ENCODE results near the gene CHRNE.
A peak's percentile ranks its signal among the peaks of the same experiment; 100 is the strongest.
"Not testable (repeated sequence)": the region's sequence is repeated elsewhere in the genome, so short reads cannot be mapped to it uniquely, and the experiment has no call there.

The CHRNE gene

DNA sequence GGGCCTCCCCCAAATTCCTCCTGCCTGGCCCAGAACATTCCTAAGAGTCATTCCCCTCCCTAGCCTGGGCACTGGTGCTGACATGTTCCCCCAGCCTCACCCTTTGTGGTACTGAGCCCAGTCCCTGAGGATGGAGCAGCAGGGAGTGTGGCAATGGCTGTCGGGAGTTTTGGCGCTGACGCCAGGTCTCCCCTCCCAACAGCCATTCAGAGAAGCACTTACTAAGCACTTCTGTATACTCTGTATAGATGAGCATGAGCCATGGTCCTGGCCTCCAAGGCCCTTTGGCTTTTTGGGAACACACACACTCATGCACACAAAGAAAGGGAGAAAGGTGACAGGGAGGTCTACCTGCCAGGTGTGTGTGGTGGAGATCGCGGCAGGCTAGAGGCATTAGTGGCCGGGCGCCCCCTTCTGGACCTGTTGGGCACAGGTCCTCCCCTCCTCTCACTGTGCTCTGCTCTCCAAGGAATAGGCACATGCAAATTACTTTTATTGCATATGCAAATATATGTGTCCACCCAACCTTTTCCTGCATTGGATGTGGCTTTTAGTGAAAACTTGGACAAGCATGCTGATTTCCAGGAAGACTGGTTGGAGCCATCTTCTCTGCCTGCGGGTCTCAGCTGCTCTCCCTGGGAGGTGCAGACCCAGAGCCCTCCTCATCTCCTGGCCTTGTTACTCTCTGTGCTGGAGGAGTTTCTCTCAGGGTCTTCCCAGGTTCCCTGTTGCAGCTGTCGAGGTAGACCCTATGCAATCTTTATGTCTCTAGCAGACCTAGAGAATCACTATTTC is 20.9 kb downstream of the CHRNE start:
- DNase-seq: no peak

DNA sequence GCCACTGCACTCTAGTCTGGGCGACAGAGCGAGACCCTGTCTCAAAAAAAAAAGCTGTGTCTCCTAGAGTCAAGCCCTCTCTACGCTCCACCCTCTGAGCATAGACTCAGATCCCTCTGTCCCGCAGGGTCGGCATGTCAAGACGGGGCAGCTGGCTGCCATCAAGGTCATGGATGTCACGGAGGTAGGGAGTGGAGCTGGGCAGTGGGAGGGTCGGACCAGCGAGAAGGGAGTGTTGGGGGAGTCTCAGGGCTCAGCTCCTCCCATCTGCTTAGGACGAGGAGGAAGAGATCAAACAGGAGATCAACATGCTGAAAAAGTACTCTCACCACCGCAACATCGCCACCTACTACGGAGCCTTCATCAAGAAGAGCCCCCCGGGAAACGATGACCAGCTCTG is 22.0 kb downstream of the CHRNE start:
- DNase-seq: no peak

- no peak for DNase-seq
Observed at GRCh38 chr17:4879601-4880000, 23.3 kb downstream of the CHRNE start.

DNA sequence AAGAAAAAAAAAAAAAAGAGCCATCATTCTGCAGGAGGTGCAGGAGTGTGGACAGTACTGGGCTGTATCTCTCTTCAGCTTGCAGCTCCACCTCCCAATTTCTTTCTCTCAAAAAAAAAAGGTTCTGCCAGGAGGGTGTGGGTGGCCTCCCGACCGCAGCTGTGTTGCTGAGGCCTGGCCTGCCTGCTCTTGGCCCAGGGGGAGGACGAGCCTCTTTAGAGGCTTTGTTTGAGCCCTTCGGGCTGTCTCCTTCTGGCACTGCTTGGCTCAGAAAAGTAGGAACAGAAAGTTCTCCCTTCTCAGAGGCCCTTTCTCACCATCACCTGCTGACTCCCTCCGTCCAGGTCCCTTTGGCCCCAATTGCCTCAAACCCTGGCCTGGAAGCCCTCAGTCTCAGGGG is 25.8 kb downstream of the CHRNE start:
- DNase-seq: no peak

- DNase-seq: no peak
Observed at GRCh38 chr17:4872786-4873185, 30.1 kb downstream of the CHRNE start.

DNA sequence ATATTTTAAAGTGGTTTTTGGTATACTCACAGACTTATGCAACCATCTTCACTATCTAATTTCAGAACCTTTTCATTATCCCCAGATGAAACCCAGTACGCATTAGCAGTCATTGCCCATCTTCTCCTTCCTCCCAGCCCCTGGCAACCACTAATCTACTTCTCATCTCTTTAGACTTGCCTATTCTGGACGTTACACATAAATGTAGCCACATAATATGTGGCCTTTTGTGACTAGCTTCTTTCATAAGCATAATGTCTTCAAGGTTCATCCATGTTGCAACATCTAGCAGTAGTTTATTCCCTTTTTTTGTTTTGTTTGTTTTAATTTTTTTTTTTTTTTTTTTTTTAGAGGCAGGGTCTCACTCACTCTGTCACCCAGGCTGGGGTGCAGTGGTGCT is 32.0 kb downstream of the CHRNE start:
- no peak for DNase-seq

DNA sequence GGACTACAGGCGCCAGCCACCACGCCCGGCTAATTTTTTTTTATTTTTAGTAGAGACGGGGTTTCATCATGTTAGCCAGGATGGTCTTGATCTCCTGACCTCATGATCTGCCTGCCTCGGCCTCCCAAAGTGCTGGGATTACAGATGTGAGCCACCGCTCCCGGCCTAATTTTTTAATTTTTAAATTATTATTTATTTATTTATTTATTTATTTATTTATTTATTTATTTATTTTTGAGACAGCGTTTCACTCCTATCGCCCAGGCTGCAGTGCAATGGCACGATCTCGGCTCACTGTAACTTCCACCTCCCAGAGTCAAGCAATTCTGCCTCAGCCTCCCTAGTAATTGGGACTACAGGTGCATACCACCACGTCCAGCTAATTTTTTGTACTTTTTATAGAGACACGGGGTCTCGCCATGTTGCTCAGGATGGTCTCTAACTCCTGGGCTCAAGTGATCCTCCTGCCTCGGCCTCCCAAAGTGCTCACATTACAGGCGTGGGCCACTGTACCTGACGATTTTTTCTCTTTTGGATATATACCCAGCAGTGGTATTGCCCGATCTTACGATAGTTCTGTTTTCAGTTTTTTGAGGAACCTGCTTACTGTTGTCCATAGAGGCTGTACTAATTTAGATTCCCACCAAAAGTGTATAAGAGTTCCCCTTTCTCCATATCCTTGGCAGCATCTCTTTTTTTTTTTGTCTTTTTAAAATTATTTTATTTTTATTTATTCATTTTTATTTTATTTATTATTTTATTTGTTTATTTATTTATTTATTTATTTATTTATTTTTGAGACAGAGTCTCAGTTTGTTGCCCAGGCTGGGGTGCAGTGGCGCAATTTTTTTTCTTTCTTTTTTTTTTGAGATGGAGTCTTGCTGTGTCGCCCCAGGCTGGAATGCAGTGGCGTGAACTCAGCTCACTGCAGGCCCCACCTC is 33.6 kb downstream of the CHRNE start:
- DNase-seq: not testable (repeated sequence)

DNA sequence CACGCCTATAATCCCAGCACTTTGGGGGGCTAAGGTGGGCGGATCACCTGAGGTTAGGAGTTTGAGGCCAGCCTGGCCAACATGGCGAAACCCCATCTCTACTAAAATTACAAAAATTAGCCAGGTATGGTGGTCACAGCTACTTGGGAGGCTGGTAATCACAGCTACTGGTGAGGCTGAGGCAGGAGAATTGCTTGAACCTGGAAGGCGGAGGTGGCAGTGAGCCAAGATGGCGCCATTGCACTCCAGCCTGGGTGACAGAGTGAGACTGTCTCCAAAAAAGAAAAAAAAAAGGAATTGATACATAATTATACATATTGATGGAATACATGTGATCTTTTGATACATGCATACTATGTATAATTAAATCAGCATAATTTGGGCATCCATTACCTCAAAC is 35.4 kb downstream of the CHRNE start:
- DNase-seq: not testable (repeated sequence)

GRCh38 chr17:4863321-4863720 is 39.6 kb downstream of the CHRNE start:
- no peak for DNase-seq

DNA sequence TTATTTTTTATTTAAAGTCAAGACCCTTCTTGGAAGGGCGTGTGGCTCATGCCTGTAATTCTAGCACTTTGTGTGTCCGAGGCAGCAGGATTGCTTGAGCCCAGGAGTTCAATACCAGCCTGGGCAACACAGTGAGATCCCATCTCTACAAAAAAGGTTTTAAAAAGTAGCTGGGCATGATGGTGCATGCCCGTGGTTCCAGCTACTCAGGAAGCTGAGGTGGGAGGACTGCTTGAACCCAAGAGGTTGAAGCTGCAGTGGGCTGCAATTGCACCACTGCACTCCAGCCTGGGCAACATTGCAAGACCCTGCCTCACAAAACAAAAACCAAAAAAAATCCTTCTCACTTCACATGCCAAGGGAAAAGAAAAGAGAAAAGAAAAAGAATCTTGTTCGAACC is 40.2 kb downstream of the CHRNE start:
- DNase-seq: no peak

DNA sequence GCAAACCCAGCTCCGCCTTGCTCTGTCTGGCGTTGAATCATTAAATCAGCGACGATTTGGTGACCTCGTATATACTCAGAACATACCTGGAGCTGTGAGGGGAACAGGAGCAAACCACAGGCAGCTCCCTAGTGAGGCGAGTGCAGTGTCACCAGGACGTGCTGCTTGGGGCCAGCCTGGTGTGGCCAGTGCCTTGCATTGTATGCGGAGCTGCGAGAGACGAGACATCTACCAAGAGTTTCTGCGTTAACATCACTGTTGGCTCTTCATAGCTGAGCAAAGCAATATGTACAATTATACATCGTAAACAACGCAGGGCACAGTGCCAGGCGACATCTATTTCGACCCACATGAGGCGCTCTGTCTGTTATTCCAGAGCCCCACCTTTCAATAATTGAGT is 41.8 kb downstream of the CHRNE start:
- DNase-seq: no peak

GRCh38 chr17:4860651-4861050 is 42.2 kb downstream of the CHRNE start:
- DNase-seq: no peak

DNA sequence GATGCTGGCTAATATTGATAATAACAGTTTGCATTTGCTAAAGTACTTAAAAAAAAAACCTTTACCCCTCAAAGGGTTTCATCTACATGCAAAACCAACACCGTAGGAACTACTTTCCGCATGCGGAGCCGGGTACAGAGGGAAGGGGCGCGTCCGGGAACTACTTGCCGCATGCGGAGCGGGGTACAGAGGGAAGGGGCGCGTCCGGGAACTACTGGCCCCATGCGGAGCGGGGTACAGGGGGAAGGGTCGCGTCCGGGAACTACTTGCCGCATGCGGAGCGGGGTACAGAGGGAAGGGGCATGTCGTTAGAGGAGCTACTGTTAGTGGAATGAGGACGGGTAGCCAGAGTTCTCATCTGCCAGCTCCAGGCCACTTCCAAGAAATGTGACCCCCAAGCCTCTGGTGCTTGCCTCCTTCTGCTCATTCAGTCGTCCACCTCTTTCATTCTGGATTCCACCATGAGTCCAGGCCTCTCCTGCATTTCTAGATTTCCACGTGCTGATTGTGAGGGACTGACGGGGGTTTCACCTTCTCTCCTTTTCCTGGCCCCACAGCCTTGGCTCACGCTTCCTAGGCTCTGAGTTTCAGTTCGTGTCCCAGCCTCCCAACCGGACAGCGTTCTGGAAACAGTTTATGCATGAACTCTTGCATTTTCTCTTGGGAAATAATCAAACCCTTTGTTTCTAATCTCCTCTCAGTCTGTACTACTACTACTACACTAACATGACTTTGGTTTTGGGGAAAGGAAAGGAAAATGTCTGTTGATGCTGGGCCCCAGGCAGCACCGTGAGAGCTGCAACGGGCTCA is 42.9 kb downstream of the CHRNE start:
- DNase-seq: no peak

- no peak for DNase-seq
Observed at GRCh38 chr17:4858882-4859260, 44.0 kb downstream of the CHRNE start.

- DNase-seq: no peak
Observed at GRCh38 chr17:4858068-4858881, 44.6 kb downstream of the CHRNE start.

- DNase-seq: not testable (repeated sequence)
Observed at GRCh38 chr17:4857347-4857746, 45.6 kb downstream of the CHRNE start.

DNA sequence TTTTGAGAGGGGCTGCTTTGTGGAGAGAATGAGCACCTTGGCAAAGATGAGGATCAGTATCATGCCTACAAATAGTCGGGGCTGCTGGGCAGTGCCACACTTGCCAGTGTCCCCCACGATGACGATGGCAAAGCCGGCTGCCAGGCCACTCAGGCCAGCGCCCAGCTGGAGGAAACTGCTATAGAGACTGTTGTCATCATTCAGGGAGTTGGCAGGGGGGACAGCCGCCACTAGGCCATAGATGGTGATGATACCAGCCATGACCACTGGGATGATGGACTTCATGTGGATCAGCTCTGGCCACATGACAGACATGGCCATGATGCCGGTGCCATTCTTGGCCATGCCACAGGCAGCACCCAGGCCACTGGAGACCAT is 46.0 kb downstream of the CHRNE start:
- no peak for DNase-seq

- no peak for DNase-seq
Observed at GRCh38 chr17:4856271-4856936, 46.5 kb downstream of the CHRNE start.

DNA sequence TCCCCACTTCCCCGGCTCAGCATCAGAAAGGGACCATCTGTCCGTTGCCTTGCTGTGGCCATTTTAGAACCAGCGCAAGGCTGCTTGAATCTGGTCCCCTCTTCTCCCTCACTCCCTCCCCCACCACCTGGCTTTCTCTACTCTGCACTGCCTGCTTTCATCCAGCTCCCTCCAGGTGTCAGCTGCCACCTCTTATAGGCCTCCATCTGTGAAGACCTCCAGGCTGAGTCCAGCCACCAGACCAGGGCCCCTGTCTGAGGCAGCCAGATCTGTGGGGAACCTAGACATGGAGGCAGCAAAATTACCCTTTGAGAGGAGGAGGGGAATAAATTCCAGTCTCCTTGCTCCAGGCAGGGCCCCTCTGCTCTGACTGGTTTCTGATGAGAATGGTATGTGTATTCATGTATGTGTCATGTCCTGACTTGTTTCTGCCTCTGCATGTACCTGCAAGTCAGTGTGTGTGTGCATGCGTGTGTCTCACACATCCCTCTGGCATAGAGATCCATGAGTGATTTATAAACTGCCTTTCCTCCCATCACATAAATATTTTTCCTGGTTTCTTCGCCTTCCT is 48.7 kb downstream of the CHRNE start:
- DNase-seq: no peak

DNA sequence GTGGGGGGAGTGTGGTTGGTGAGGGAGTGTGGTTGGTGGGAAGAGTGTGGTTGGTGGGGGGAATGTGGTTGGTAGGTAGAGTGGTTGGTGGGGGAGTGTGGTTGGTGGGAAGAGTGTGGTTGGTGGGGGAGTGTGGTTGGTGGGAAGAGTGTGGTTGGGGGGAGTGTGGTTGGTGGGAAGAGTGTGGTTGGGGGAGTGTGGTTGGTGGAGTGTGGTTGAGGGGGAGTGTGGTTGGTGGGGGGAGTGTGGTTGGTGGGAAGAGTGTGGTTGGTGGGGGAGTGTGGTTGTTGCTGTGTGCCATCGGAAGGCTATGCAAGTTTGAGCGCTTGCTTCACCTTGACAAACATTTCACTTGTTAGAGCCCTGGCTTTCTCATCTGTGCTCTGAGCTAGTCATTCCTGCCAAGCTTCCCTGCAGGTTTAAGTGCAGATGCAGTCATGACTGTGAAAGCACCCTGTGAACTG is 49.7 kb downstream of the CHRNE start:
- DNase-seq: no peak

- DNase-seq: peak; percentile 42
Observed at GRCh38 chr17:4852567-4853207, 50.2 kb downstream of the CHRNE start.

All from HCEC 1CT (cell line).